HepG2 (cell line): ENCODE data around the gene CCM2L.

Source experiments
- BHLHE40 ChIP-seq: IDR thresholded peaks from 2 replicates; pipeline ENCODE4 v1.6.1; 2011; ENCODE audit warnings: low read length, improper control_type of control experiment
- CTCF ChIP-seq: sonication (generic); formaldehyde crosslinking; IDR thresholded peaks from 2 replicates; pipeline ENCODE4 v1.5.0; 2020; ENCODE audit warnings: mild to moderate bottlenecking, missing genetic modification reagents, moderate library complexity
- JUNB ChIP-seq: sonication (generic); formaldehyde crosslinking; IDR thresholded peaks from 2 replicates; pipeline ENCODE4 v1.8.0; 2022; ENCODE audit warnings: missing genetic modification reagents, mild to moderate bottlenecking, borderline replicate concordance
- MZF1 ChIP-seq: sonication (generic); formaldehyde crosslinking; IDR thresholded peaks from 2 replicates; pipeline ENCODE4 v1.8.1; 2023; ENCODE audit warnings: mild to moderate bottlenecking, missing genetic modification reagents, borderline replicate concordance
- RARA ChIP-seq: IDR thresholded peaks from 2 replicates; pipeline ENCODE4 v1.6.1; 2016; ENCODE audit warnings: missing genetic modification reagents, missing compliant biosample characterization
- YY1 ChIP-seq: IDR thresholded peaks from 2 replicates; pipeline ENCODE4 v1.6.1; 2011; ENCODE audit warnings: low read length, low read depth, moderate library complexity, mild to moderate bottlenecking; ENCODE audit not compliant: insufficient read depth, insufficient replicate concordance
- ZNF484 ChIP-seq: sonication (generic); formaldehyde crosslinking; IDR thresholded peaks from 2 replicates; pipeline ENCODE4 v1.5.1; 2020; ENCODE audit warnings: mild to moderate bottlenecking, low read depth, missing genetic modification reagents, borderline replicate concordance
- TF ChIP-seq, protein P1 (sequence below), 2 experiments: IDR thresholded peaks; 2 replicates each; pipeline ENCODE4 v1.6.1; 2011 to 2012; ENCODE audit warnings: low read length in 2 of 2, borderline replicate concordance in 1 of 2, low read depth in 1 of 2, mild to moderate bottlenecking in 1 of 2, moderate library complexity in 1 of 2
- TF ChIP-seq, protein P2 (sequence below): sonication (generic); formaldehyde crosslinking; IDR thresholded peaks from 2 replicates; pipeline ENCODE4 v1.4.0; 2020; ENCODE audit warnings: missing genetic modification reagents
- TF ChIP-seq, protein P3 (sequence below), 2 experiments: fragments of 450-650 bp in 1 of 2; sonication (generic) in 1 of 2; formaldehyde crosslinking; IDR thresholded peaks; 2 replicates each; pipeline versions ENCODE4 v1.5.0 to v1.8.0; 2020 to 2022; ENCODE audit warnings: mild to moderate bottlenecking in 1 of 2, missing genetic modification reagents in 1 of 2

DNA sequence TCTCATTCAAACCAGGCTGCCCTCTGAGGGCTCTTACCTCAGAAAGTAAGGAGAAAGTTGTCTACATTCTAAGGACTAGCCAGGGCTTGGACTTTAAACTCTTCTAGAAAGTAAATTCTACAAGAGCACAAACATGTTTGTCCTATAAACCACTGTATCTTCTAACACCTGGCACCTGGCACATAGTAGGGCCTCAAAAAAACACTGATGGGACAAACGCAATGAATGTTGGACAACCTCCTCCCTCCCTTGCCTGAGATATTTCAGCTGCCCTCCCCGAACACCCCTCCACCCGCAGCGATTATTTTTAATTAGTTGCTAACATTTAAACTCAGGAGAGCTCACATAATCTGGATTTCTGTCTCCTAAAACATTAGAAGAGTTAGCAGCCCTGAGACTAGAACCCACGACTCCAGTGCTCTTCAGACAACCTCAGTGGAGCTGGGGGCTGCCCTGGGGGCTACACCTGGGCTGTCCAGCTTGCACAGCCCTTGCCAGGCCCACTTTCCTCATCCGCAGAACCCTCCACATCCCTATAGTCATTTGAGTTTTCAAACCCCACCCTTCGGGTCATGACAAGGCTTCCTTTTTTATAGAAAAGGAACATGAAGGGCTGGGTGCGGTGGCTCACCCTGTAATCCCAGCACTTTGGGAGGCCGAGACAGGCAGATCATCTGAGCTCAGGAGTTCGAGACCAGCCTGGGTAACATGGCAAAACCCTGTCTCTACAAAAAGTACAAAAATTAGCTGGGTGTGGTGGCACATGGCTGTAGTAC is 46.7 kb downstream of the CCM2L start:
- TF ChIP-seq, protein P1, sequence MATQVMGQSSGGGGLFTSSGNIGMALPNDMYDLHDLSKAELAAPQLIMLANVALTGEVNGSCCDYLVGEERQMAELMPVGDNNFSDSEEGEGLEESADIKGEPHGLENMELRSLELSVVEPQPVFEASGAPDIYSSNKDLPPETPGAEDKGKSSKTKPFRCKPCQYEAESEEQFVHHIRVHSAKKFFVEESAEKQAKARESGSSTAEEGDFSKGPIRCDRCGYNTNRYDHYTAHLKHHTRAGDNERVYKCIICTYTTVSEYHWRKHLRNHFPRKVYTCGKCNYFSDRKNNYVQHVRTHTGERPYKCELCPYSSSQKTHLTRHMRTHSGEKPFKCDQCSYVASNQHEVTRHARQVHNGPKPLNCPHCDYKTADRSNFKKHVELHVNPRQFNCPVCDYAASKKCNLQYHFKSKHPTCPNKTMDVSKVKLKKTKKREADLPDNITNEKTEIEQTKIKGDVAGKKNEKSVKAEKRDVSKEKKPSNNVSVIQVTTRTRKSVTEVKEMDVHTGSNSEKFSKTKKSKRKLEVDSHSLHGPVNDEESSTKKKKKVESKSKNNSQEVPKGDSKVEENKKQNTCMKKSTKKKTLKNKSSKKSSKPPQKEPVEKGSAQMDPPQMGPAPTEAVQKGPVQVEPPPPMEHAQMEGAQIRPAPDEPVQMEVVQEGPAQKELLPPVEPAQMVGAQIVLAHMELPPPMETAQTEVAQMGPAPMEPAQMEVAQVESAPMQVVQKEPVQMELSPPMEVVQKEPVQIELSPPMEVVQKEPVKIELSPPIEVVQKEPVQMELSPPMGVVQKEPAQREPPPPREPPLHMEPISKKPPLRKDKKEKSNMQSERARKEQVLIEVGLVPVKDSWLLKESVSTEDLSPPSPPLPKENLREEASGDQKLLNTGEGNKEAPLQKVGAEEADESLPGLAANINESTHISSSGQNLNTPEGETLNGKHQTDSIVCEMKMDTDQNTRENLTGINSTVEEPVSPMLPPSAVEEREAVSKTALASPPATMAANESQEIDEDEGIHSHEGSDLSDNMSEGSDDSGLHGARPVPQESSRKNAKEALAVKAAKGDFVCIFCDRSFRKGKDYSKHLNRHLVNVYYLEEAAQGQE (IDR thresholded peaks at IDR 0.05; ENCODE audit: borderline replicate concordance in 1 of 2, low read depth in 1 of 2, low read length in 2 of 2): no peak
- TF ChIP-seq RARA (CRISPR knock-in tag) (no peak), MZF1 (CRISPR knock-in tag) (no peak), CTCF (CRISPR knock-in tag) (no peak), BHLHE40 (no peak), JUNB (no peak), ZNF484 (CRISPR knock-in tag) (no peak), YY1 (no peak)
- TF ChIP-seq, protein P2, sequence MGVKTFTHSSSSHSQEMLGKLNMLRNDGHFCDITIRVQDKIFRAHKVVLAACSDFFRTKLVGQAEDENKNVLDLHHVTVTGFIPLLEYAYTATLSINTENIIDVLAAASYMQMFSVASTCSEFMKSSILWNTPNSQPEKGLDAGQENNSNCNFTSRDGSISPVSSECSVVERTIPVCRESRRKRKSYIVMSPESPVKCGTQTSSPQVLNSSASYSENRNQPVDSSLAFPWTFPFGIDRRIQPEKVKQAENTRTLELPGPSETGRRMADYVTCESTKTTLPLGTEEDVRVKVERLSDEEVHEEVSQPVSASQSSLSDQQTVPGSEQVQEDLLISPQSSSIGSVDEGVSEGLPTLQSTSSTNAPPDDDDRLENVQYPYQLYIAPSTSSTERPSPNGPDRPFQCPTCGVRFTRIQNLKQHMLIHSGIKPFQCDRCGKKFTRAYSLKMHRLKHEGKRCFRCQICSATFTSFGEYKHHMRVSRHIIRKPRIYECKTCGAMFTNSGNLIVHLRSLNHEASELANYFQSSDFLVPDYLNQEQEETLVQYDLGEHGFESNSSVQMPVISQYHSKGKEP (CRISPR knock-in tag): no peak
- TF ChIP-seq, protein P3, sequence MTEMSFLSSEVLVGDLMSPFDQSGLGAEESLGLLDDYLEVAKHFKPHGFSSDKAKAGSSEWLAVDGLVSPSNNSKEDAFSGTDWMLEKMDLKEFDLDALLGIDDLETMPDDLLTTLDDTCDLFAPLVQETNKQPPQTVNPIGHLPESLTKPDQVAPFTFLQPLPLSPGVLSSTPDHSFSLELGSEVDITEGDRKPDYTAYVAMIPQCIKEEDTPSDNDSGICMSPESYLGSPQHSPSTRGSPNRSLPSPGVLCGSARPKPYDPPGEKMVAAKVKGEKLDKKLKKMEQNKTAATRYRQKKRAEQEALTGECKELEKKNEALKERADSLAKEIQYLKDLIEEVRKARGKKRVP (CRISPR knock-in tag; IDR thresholded peaks at IDR 0.05): no peak
